Measurements from ENCODE around the gene RAB40A. TPM values are rescaled to one million over a fixed set of nuclear protein-coding genes. Genes with fewer than 3 reads are reported as not detected.

Gene RAB40A
- total RNA-seq, 1 experiment from 2014 or later = not detected

DNA sequence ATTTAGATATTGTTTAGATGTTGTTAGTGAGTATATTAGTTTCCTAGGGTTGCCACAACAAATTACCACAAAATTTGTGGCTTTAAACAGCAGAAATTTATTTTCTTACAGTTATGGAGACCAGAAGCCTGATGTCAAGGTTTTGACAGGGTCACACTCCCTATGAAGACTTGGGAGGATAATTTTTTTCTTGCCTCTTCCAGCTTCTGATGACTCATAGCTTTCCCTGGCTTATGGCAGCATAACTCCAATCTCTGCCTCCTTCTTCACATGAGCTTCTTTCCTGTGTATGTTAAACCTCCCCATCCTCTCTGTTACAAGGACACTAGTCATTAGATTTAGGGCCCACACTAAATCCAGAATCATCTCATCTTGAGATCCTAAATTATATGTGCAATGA, 20.9 kb upstream of the RAB40A start:
- ATAC-seq (no peak), DNase-seq (ENCODE audit: low read depth, low spot score) (no peak)
- Histone ChIP-seq H3K9ac (ENCODE audit: low read length) (no peak overlapping the region), H3K4me3 (replicated peaks in 1 of 2; ENCODE audit: low read depth in 1 of 2, low read length in 2 of 2) (no peak overlapping the region), H4K20me1 (ENCODE audit: insufficient read depth) (no peaks in the 10 kb centered on the region), H3K27ac (ENCODE audit: low read depth, low read length) (no peak overlapping the region), H2AFZ (ENCODE audit: low read depth, low read length, poor library complexity, severe bottlenecking) (no peak overlapping the region), H3K9me2 (ENCODE audit: insufficient read depth) (no peaks in the 10 kb centered on the region), H3K79me2 (ENCODE audit: insufficient read depth, low read length) (no peaks in the 10 kb centered on the region), H3K36me3 (ENCODE audit: control insufficient read depth in 1 of 2, insufficient read depth in 2 of 2, low read length in 2 of 2) (no peaks in the 10 kb centered on the region), H3K4me2 (ENCODE audit: low read length) (no peak overlapping the region), H3K9me3 (ENCODE audit: control insufficient read depth in 1 of 2, insufficient read depth in 1 of 2, low read depth in 1 of 2, low read length in 2 of 2) (no peaks in the 10 kb centered on the region), H3K4me1 (ENCODE audit: control insufficient read depth in 1 of 2, insufficient read depth in 2 of 2, low read length in 2 of 2) (no peaks in the 10 kb centered on the region), H3K27me3 (ENCODE audit: insufficient read depth, low read length) (no peaks in the 10 kb centered on the region)
- ChIA-PET POLR2A (no interaction called here), CTCF (no interaction called here), RAD21 (ENCODE audit: low non-redundant PET in 1 of 2, low total read pairs in 2 of 2, uncharacterized antibody in 2 of 2, unreplicated experiment in 2 of 2) (no interaction called here)
- intact Hi-C loops (cut with micrococcal nuclease) = no loop called here
- TF ChIP-seq EGR1 (IDR thresholded peaks at IDR 0.05; ENCODE audit: low read depth) (no peak), EZH2 (IDR thresholded peaks at IDR 0.05) (no peak), SIN3A (IDR thresholded peaks at IDR 0.05; ENCODE audit: low read depth) (no peak), POLR2AphosphoS5 (IDR thresholded peaks at IDR 0.05; ENCODE audit: low read depth, low read length) (no peak), ZNF274 (IDR thresholded peaks at IDR 0.05; ENCODE audit: low read depth, low read length) (no peak), SP1 (IDR thresholded peaks at IDR 0.05; ENCODE audit: low read depth) (no peak), CEBPB (IDR thresholded peaks at IDR 0.05; ENCODE audit: low read depth) (no peak), ELF1 (IDR thresholded peaks at IDR 0.05; ENCODE audit: borderline replicate concordance, low read depth) (no peak), SRF (IDR thresholded peaks at IDR 0.05; ENCODE audit: low read depth) (no peak), RAD21 (IDR thresholded peaks at IDR 0.05; ENCODE audit: low read depth) (no peak), YY1 (IDR thresholded peaks at IDR 0.05; ENCODE audit: extremely low read depth, insufficient replicate concordance, low read depth, low read length) (no peak), FOSL1 (IDR thresholded peaks at IDR 0.05; ENCODE audit: low read depth) (no peak), ZFX (IDR thresholded peaks at IDR 0.05) (no peak)
- TF ChIP-seq, protein P1, sequence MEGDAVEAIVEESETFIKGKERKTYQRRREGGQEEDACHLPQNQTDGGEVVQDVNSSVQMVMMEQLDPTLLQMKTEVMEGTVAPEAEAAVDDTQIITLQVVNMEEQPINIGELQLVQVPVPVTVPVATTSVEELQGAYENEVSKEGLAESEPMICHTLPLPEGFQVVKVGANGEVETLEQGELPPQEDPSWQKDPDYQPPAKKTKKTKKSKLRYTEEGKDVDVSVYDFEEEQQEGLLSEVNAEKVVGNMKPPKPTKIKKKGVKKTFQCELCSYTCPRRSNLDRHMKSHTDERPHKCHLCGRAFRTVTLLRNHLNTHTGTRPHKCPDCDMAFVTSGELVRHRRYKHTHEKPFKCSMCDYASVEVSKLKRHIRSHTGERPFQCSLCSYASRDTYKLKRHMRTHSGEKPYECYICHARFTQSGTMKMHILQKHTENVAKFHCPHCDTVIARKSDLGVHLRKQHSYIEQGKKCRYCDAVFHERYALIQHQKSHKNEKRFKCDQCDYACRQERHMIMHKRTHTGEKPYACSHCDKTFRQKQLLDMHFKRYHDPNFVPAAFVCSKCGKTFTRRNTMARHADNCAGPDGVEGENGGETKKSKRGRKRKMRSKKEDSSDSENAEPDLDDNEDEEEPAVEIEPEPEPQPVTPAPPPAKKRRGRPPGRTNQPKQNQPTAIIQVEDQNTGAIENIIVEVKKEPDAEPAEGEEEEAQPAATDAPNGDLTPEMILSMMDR (IDR thresholded peaks at IDR 0.05 in 2 of 3, conservative IDR thresholded peaks at IDR 0.05 in 1 of 3; ENCODE audit: borderline replicate concordance in 1 of 3, insufficient read depth in 1 of 3, low read depth in 2 of 3, low read length in 2 of 3) = no peak
- TF ChIP-seq, protein P2, sequence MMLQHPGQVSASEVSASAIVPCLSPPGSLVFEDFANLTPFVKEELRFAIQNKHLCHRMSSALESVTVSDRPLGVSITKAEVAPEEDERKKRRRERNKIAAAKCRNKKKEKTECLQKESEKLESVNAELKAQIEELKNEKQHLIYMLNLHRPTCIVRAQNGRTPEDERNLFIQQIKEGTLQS (IDR thresholded peaks at IDR 0.05) = no peak
- TF ChIP-seq, protein P3, sequence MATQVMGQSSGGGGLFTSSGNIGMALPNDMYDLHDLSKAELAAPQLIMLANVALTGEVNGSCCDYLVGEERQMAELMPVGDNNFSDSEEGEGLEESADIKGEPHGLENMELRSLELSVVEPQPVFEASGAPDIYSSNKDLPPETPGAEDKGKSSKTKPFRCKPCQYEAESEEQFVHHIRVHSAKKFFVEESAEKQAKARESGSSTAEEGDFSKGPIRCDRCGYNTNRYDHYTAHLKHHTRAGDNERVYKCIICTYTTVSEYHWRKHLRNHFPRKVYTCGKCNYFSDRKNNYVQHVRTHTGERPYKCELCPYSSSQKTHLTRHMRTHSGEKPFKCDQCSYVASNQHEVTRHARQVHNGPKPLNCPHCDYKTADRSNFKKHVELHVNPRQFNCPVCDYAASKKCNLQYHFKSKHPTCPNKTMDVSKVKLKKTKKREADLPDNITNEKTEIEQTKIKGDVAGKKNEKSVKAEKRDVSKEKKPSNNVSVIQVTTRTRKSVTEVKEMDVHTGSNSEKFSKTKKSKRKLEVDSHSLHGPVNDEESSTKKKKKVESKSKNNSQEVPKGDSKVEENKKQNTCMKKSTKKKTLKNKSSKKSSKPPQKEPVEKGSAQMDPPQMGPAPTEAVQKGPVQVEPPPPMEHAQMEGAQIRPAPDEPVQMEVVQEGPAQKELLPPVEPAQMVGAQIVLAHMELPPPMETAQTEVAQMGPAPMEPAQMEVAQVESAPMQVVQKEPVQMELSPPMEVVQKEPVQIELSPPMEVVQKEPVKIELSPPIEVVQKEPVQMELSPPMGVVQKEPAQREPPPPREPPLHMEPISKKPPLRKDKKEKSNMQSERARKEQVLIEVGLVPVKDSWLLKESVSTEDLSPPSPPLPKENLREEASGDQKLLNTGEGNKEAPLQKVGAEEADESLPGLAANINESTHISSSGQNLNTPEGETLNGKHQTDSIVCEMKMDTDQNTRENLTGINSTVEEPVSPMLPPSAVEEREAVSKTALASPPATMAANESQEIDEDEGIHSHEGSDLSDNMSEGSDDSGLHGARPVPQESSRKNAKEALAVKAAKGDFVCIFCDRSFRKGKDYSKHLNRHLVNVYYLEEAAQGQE (IDR thresholded peaks at IDR 0.05; ENCODE audit: low read depth) = no peak
- TF ChIP-seq, protein P4, sequence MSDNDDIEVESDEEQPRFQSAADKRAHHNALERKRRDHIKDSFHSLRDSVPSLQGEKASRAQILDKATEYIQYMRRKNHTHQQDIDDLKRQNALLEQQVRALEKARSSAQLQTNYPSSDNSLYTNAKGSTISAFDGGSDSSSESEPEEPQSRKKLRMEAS (IDR thresholded peaks at IDR 0.05) = no peak
- no TSS peak for BruUV-seq (replicated peaks)
